Neural cell (in vitro differentiated cells): Measurements from ENCODE around the gene ALDH3A2. TPM values are rescaled to one million over a fixed set of nuclear protein-coding genes. Genes with fewer than 3 reads are reported as not detected.

ENCODE experiments used
- H2AFZ ChIP-seq: fragments of 200-600, 300-800 bp; sonication (generic), shearing (Covaris generic); 2 replicates; pipeline ENCODE4 v1.6.0; 2014; ENCODE audit warnings: low read depth, mild to moderate bottlenecking, antibody characterized with exemption, low read length, moderate library complexity
- H3F3A ChIP-seq: fragments of 200-600 bp; shearing (Covaris generic); 2 replicates; pipeline ENCODE4 v1.6.1; 2016; ENCODE audit warnings: mild to moderate bottlenecking, moderate library complexity, mixed read lengths, antibody characterized with exemption, low read length; ENCODE audit not compliant: insufficient read depth, poor library complexity, severe bottlenecking
- H3K27ac ChIP-seq: fragments of 200-600, 300-800 bp; sonication (generic), shearing (Covaris generic); 2 replicates; pipeline ENCODE4 v1.5.1; 2014; ENCODE audit warnings: mild to moderate bottlenecking, low read length, moderate library complexity
- H3K27me3 ChIP-seq: fragments of 300-800, 200-600 bp; sonication (generic), shearing (Covaris generic); 2 replicates; pipeline ENCODE4 v1.6.0; 2014; ENCODE audit warnings: mild to moderate bottlenecking, low read depth, low read length, moderate library complexity; ENCODE audit not compliant: insufficient read depth
- H3K36me3 ChIP-seq: fragments of 300-800, 200-600 bp; sonication (generic), shearing (Covaris generic); 2 replicates; pipeline ENCODE4 v1.5.1; 2014; ENCODE audit warnings: mild to moderate bottlenecking, antibody characterized with exemption, low read length, moderate library complexity; ENCODE audit not compliant: insufficient read depth
- H3K4me2 ChIP-seq: fragments of 300-800, 200-600 bp; sonication (generic), shearing (Covaris generic); 2 replicates; pipeline ENCODE4 v1.6.0; 2014; ENCODE audit warnings: mild to moderate bottlenecking, low read length
- H3K4me3 ChIP-seq: fragments of 300-800, 200-600 bp; sonication (generic), shearing (Covaris generic); 2 replicates; pipeline ENCODE4 v1.5.1; 2014; ENCODE audit warnings: mild to moderate bottlenecking, low read length, moderate library complexity
- H3K79me2 ChIP-seq: fragments of 200-600 bp; shearing (Covaris generic); replicated peaks from 2 replicates; pipeline ENCODE4 v1.6.0; 2014; ENCODE audit warnings: mild to moderate bottlenecking, low read length, moderate library complexity; ENCODE audit not compliant: insufficient read depth
- H3K9ac ChIP-seq: fragments of 300-800, 200-600 bp; sonication (generic), shearing (Covaris generic); 2 replicates; pipeline ENCODE4 v1.6.1; 2016; ENCODE audit warnings: mild to moderate bottlenecking, low read length, mixed read lengths
- H3K9me2 ChIP-seq: fragments of 200-600 bp; shearing (Covaris generic); 2 replicates; pipeline ENCODE4 v1.6.1; 2016; ENCODE audit warnings: mild to moderate bottlenecking, low read length, mixed read lengths; ENCODE audit not compliant: insufficient read depth
- H3K9me3 ChIP-seq: fragments of 200-600, 300-800 bp; sonication (generic), shearing (Covaris generic); 2 replicates; pipeline ENCODE4 v1.6.1; 2016; ENCODE audit warnings: mild to moderate bottlenecking, mixed run types, low read length, moderate library complexity, mixed read lengths
- H4K20me1 ChIP-seq: fragments of 200-600 bp; shearing (Covaris generic); 2 replicates; pipeline ENCODE4 v1.6.1; 2016; ENCODE audit warnings: mild to moderate bottlenecking, mixed run types; ENCODE audit not compliant: insufficient read depth
- EP300 ChIP-seq: fragments of 450-650 bp; conservative IDR thresholded peaks from 2 replicates; pipeline ENCODE4 v1.6.1; 2014; ENCODE audit warnings: antibody characterized with exemption, mild to moderate bottlenecking, moderate library complexity; ENCODE audit not compliant: poor library complexity, severe bottlenecking
- EZH2 ChIP-seq: fragments of 200-600, 300-800 bp; shearing (Covaris generic), sonication (generic); IDR thresholded peaks from 2 replicates; pipeline ENCODE4 v1.6.1; 2014; ENCODE audit warnings: antibody characterized with exemption, low read length, borderline replicate concordance, mild to moderate bottlenecking; ENCODE audit not compliant: insufficient read depth, poor library complexity, severe bottlenecking
- MXI1 ChIP-seq: fragments of 450-650 bp; conservative IDR thresholded peaks from 2 replicates; pipeline ENCODE4 v1.6.1; 2014; ENCODE audit warnings: antibody characterized with exemption, mild to moderate bottlenecking; ENCODE audit not compliant: poor library complexity, severe bottlenecking
- POLR2AphosphoS5 ChIP-seq: IDR thresholded peaks from 2 replicates; pipeline ENCODE4 v1.6.1; 2012
- RAD21 ChIP-seq: fragments of 450-650 bp; conservative IDR thresholded peaks from 2 replicates; pipeline ENCODE4 v1.6.1; 2014; ENCODE audit warnings: antibody characterized with exemption, mild to moderate bottlenecking, moderate library complexity
- SMC3 ChIP-seq: fragments of 450-650 bp; conservative IDR thresholded peaks from 2 replicates; pipeline ENCODE4 v1.6.1; 2014; ENCODE audit warnings: antibody characterized with exemption, mild to moderate bottlenecking, moderate library complexity; ENCODE audit not compliant: poor library complexity
- TAF1 ChIP-seq: IDR thresholded peaks from 2 replicates; pipeline ENCODE4 v1.6.1; 2012; ENCODE audit warnings: low read depth
- polyA plus RNA-seq: library from polyadenylated mRNA; depleted of rRNA; stranded (reverse); fragments of >200 nt; gene quantifications from 2 replicates; pipeline ENCODE4 v1.2.3, GENCODE V29; 2014
- TF ChIP-seq, protein P1 (sequence below): fragments of 450-650 bp; IDR thresholded peaks from 2 replicates; pipeline ENCODE4 v1.5.1; 2014; ENCODE audit warnings: antibody characterized with exemption, mild to moderate bottlenecking, moderate library complexity; ENCODE audit not compliant: poor library complexity, severe bottlenecking
- TF ChIP-seq, protein P2 (sequence below): IDR thresholded peaks from 2 replicates; pipeline ENCODE4 v1.6.1; 2012; ENCODE audit warnings: borderline replicate concordance

ALDH3A2 gene
- polyA plus RNA-seq, 1 donor from 2014 or later: 51.2 TPM

DNA sequence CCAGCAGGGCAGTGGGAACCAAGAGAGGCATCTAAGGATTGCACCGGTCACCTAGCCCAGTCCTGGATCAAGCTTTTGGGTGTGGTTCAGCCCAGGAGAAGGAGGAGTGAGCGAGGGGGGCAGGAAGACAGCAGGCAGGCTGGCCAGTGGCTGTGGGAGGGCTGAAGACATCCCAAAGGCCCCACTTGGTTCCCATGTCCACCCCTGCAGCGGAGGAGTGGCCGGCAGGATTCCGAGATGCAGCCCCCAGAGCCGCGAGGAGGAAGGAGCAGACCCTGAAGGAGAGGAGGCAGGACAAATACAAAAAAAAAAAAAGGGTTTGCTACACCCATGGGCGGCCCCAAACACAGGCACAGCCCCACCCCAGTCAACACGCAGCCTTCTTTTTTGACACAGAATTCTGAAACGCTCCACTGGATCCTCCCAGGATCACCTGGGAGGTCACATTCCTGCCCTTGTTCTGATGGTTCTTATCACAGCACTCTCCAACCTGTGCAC is 68.9 kb downstream of the ALDH3A2 start:
- Histone ChIP-seq H3K27ac (no peak overlapping the region), H3K9me3 (no peaks in the 10 kb centered on the region), H3K27me3 (no peaks in the 10 kb centered on the region), H3K9me2 (no peaks in the 10 kb centered on the region), H3K36me3 (no peaks in the 10 kb centered on the region), H3K4me3 (no peak overlapping the region), H4K20me1 (no peaks in the 10 kb centered on the region), H2AFZ (no peak overlapping the region), H3K79me2 (no peaks in the 10 kb centered on the region), H3K9ac (no peak overlapping the region), H3F3A (no peaks in the 10 kb centered on the region), H3K4me2 (no peak overlapping the region)
- TF ChIP-seq RAD21: no peak
- TF ChIP-seq EP300: no peak
- TF ChIP-seq, protein P1, sequence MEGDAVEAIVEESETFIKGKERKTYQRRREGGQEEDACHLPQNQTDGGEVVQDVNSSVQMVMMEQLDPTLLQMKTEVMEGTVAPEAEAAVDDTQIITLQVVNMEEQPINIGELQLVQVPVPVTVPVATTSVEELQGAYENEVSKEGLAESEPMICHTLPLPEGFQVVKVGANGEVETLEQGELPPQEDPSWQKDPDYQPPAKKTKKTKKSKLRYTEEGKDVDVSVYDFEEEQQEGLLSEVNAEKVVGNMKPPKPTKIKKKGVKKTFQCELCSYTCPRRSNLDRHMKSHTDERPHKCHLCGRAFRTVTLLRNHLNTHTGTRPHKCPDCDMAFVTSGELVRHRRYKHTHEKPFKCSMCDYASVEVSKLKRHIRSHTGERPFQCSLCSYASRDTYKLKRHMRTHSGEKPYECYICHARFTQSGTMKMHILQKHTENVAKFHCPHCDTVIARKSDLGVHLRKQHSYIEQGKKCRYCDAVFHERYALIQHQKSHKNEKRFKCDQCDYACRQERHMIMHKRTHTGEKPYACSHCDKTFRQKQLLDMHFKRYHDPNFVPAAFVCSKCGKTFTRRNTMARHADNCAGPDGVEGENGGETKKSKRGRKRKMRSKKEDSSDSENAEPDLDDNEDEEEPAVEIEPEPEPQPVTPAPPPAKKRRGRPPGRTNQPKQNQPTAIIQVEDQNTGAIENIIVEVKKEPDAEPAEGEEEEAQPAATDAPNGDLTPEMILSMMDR: no peak
- TF ChIP-seq, protein P2, sequence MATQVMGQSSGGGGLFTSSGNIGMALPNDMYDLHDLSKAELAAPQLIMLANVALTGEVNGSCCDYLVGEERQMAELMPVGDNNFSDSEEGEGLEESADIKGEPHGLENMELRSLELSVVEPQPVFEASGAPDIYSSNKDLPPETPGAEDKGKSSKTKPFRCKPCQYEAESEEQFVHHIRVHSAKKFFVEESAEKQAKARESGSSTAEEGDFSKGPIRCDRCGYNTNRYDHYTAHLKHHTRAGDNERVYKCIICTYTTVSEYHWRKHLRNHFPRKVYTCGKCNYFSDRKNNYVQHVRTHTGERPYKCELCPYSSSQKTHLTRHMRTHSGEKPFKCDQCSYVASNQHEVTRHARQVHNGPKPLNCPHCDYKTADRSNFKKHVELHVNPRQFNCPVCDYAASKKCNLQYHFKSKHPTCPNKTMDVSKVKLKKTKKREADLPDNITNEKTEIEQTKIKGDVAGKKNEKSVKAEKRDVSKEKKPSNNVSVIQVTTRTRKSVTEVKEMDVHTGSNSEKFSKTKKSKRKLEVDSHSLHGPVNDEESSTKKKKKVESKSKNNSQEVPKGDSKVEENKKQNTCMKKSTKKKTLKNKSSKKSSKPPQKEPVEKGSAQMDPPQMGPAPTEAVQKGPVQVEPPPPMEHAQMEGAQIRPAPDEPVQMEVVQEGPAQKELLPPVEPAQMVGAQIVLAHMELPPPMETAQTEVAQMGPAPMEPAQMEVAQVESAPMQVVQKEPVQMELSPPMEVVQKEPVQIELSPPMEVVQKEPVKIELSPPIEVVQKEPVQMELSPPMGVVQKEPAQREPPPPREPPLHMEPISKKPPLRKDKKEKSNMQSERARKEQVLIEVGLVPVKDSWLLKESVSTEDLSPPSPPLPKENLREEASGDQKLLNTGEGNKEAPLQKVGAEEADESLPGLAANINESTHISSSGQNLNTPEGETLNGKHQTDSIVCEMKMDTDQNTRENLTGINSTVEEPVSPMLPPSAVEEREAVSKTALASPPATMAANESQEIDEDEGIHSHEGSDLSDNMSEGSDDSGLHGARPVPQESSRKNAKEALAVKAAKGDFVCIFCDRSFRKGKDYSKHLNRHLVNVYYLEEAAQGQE: no peak
- no peak for TF ChIP-seq POLR2AphosphoS5
- TF ChIP-seq EZH2: no peak
- TF ChIP-seq MXI1: no peak

DNA sequence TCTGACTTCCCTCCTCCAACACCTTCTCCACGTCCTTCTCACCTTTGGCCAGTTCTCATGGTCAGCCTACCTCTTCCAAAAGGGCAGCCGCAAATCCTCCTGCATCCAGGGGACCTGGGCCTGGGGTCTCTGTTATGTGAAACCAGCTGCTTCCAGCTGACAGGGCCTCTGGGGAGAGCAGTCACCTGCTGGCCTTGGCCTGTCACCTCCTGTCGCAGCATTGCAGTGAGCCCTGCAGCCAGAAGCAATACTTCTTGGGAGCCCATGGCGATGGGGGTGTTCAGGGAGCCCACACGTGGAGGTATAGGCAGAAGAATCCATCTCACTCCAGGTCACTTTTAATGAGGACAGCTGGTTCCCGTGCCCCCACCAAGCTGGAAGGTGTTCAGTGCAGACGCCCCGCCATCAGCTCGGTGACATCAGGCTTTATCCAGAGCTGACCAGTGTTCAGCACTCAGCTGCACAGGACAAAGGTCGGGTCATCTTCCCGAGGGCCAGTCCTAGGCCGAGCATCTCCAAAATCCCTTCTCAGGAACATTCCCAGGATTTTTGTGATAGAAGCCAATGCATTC is 69.6 kb downstream of the ALDH3A2 start:
- H3K9me3 ChIP-seq: no peaks in the 10 kb centered on the region
- H3K36me3 ChIP-seq: no peaks in the 10 kb centered on the region
- H3K27me3 ChIP-seq: no peaks in the 10 kb centered on the region
- H3K79me2 ChIP-seq: no peaks in the 10 kb centered on the region
- TF ChIP-seq SMC3 (no peak), RAD21 (no peak), TAF1 (no peak), POLR2AphosphoS5 (no peak), EZH2 (no peak), EP300 (no peak), MXI1 (no peak)
- TF ChIP-seq, protein P1: no peak
- TF ChIP-seq, protein P2: no peak
- H3K9me2 ChIP-seq: no peaks in the 10 kb centered on the region
- H3K4me3 ChIP-seq: no peak overlapping the region
- no peak overlapping the region for H2AFZ ChIP-seq
- no peak overlapping the region for H3K9ac ChIP-seq
- H3F3A ChIP-seq: no peaks in the 10 kb centered on the region
- H3K27ac ChIP-seq: no peak overlapping the region
- H3K4me2 ChIP-seq: no peak overlapping the region
- no peaks in the 10 kb centered on the region for H4K20me1 ChIP-seq
